HepG2 (cell line): ENCODE results near the gene DNAL4.

Source experiments
- ARID3A ChIP-seq: IDR thresholded peaks from 2 replicates; pipeline ENCODE4 v1.6.1; 2012; ENCODE audit warnings: low read depth, low read length, improper control_type of control experiment
- CREB1 ChIP-seq, 2 experiments: fragments of 450-650 bp in 1 of 2; IDR thresholded peaks; 2 replicates each; pipeline ENCODE4 v1.6.1; 2016 to 2017; ENCODE audit warnings: control low read depth in 1 of 2, mild to moderate bottlenecking in 1 of 2, missing compliant biosample characterization in 1 of 2, missing genetic modification characterization in 1 of 2
- EZH2 ChIP-seq: conservative IDR thresholded peaks from 2 replicates; pipeline ENCODE4 v1.6.1; 2012; ENCODE audit warnings: mild to moderate bottlenecking, low read depth, low read length, moderate library complexity
- GABPA ChIP-seq, 2 experiments: IDR thresholded peaks; 2 replicates each; pipeline ENCODE4 v1.6.1; 2011 to 2016; ENCODE audit warnings: low read depth in 2 of 2, low read length in 1 of 2, missing biosample characterization in 1 of 2, missing genetic modification characterization in 1 of 2
- MXD3 ChIP-seq: IDR thresholded peaks from 2 replicates; pipeline ENCODE4 v1.6.1; 2016; ENCODE audit warnings: mild to moderate bottlenecking, missing biosample characterization, missing genetic modification reagents
- PBX3 ChIP-seq: sonication (generic); formaldehyde crosslinking; IDR thresholded peaks from 2 replicates; pipeline ENCODE4 v1.8.1; 2023; ENCODE audit warnings: missing genetic modification reagents, inconsistent platforms, borderline replicate concordance
- POLR2A ChIP-seq, 2 experiments: IDR thresholded peaks; 2 replicates each; pipeline ENCODE4 v1.6.1; 2011; ENCODE audit warnings: low read depth in 2 of 2, low read length in 2 of 2, mild to moderate bottlenecking in 1 of 2, moderate library complexity in 1 of 2; ENCODE audit not compliant: insufficient read depth in 1 of 2
- POLR2AphosphoS5 ChIP-seq: IDR thresholded peaks from 2 replicates; pipeline ENCODE4 v1.6.1; 2012; ENCODE audit warnings: low read depth, low read length
- PTBP1 ChIP-seq: fragments of 200-400 bp; formaldehyde crosslinking; IDR thresholded peaks from 2 replicates; pipeline ENCODE4 v1.6.1; 2018; ENCODE audit warnings: low read length, low read depth; ENCODE audit not compliant: poor library complexity, severe bottlenecking
- SSRP1 ChIP-seq: IDR thresholded peaks from 2 replicates; pipeline ENCODE4 v1.6.1; 2016; ENCODE audit warnings: control low read depth
- U2AF1 ChIP-seq: fragments of 200-400 bp; formaldehyde crosslinking; optimal IDR thresholded peaks from 2 replicates; pipeline ENCODE3; 2017; ENCODE audit warnings: mild to moderate bottlenecking, low read depth, low read length
- ZNF274 ChIP-seq: sonication (generic); formaldehyde crosslinking; IDR thresholded peaks from 2 replicates; pipeline ENCODE4 v1.5.1; 2020; ENCODE audit warnings: mild to moderate bottlenecking, missing genetic modification reagents
- ZZZ3 ChIP-seq: sonication (generic); formaldehyde crosslinking; IDR thresholded peaks from 2 replicates; pipeline ENCODE4 v1.4.0; 2020; ENCODE audit warnings: missing genetic modification reagents, mild to moderate bottlenecking, borderline replicate concordance
- TF ChIP-seq, protein P1 (sequence below): conservative IDR thresholded peaks from 2 replicates; pipeline ENCODE4 v1.6.1; 2018; ENCODE audit warnings: missing genetic modification reagents

GRCh38 chr22:38740116-38740723 is 53.7 kb downstream of the DNAL4 start:
- TF ChIP-seq POLR2AphosphoS5 (no peak), ZZZ3 (no peak), PTBP1 (no peak), MXD3 (CRISPR knock-in tag) (no peak), SSRP1 (CRISPR knock-in tag) (no peak), POLR2A (IDR thresholded peaks at IDR 0.05; ENCODE audit: insufficient read depth in 1 of 2, low read depth in 2 of 2, low read length in 2 of 2) (no peak; a peak in 1 of 4 replicates), ARID3A (no peak), CREB1 (IDR thresholded peaks at IDR 0.05) (no peak), CREB1 (CRISPR knock-in tag; IDR thresholded peaks at IDR 0.05) (no peak), GABPA (IDR thresholded peaks at IDR 0.05; ENCODE audit: low read depth, low read length) (no peak), GABPA (CRISPR knock-in tag; IDR thresholded peaks at IDR 0.05; ENCODE audit: low read depth) (no peak), ZNF274 (CRISPR knock-in tag) (no peak), U2AF1 (no peak), EZH2 (no peak), PBX3 (CRISPR knock-in tag) (no peak)
- TF ChIP-seq, protein P1, sequence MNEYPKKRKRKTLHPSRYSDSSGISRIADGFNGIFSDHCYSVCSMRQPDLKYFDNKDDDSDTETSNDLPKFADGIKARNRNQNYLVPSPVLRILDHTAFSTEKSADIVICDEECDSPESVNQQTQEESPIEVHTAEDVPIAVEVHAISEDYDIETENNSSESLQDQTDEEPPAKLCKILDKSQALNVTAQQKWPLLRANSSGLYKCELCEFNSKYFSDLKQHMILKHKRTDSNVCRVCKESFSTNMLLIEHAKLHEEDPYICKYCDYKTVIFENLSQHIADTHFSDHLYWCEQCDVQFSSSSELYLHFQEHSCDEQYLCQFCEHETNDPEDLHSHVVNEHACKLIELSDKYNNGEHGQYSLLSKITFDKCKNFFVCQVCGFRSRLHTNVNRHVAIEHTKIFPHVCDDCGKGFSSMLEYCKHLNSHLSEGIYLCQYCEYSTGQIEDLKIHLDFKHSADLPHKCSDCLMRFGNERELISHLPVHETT (CRISPR knock-in tag), result no peak
